HG03457 (cell line): ENCODE measurements around the gene ORMDL1.

Source experiments
- ATAC-seq: cut with Tn5 transposase; IDR thresholded peaks from one replicate; pipeline ENCODE4 v1.9.1; 2021; ENCODE audit warnings: moderate number of reproducible peaks; ENCODE audit not compliant: unreplicated experiment

The ORMDL1 gene

GRCh38 chr2:189783927-189784867, at the start of gene ORMDL1, which contains the start of gene PMS1:
ORMDL1 (minus strand) TSS chr2:189784339; CDS start chr2:189782595, 1,744 bp downstream.
PMS1 (plus strand) TSS chr2:189784450; CDS start chr2:189791810, 7,360 bp downstream.
- peak; percentile 93 for ATAC-seq

- ATAC-seq: no peak
These were observed 46.4 kb upstream of the ORMDL1 start for GRCh38 chr2:189830510-189830909.

GRCh38 chr2:189829102-189829833, 45.1 kb upstream of the ORMDL1 start:
- no peak for ATAC-seq

GRCh38 chr2:189826039-189826438, 41.9 kb upstream of the ORMDL1 start:
- ATAC-seq: no peak

GRCh38 chr2:189824694-189825396, 40.7 kb upstream of the ORMDL1 start:
- no peak for ATAC-seq

- ATAC-seq: no peak
These were observed 38.0 kb upstream of the ORMDL1 start for GRCh38 chr2:189821953-189822748.

- ATAC-seq: no peak
These were observed 35.2 kb upstream of the ORMDL1 start for GRCh38 chr2:189819297-189819704.

- ATAC-seq: no peak
These were observed 34.3 kb upstream of the ORMDL1 start for GRCh38 chr2:189818249-189819038.

- ATAC-seq: no peak
These were observed 19.3 kb upstream of the ORMDL1 start for GRCh38 chr2:189803431-189803830.

GRCh38 chr2:189802396-189802912, 18.3 kb upstream of the ORMDL1 start:
- no peak for ATAC-seq

- ATAC-seq: no peak
These were observed 15.4 kb upstream of the ORMDL1 start for GRCh38 chr2:189799531-189799930.

GRCh38 chr2:189799030-189799331, 14.8 kb upstream of the ORMDL1 start:
- no peak for ATAC-seq

- no peak for ATAC-seq
These were observed 14.3 kb upstream of the ORMDL1 start for GRCh38 chr2:189798312-189799029.

GRCh38 chr2:189797902-189798301, 13.8 kb upstream of the ORMDL1 start:
- no peak for ATAC-seq

GRCh38 chr2:189794310-189794709, 10.2 kb upstream of the ORMDL1 start:
- no peak for ATAC-seq

GRCh38 chr2:189791338-189792042, 7.4 kb upstream of the ORMDL1 start:
- ATAC-seq: no peak

GRCh38 chr2:189783451-189783926, 650 bp downstream of the ORMDL1 start:
- no peak for ATAC-seq

GRCh38 chr2:189782221-189782671, 1.9 kb downstream of the ORMDL1 start:
- no peak for ATAC-seq
